Measurements from ENCODE around the gene B3GNT8. TPM values are rescaled to one million over a fixed set of nuclear protein-coding genes. Genes with fewer than 3 reads are reported as not detected.

The B3GNT8 gene
- total and polyA plus RNA-seq, 9 of the 15 experiments (the other 6 are each of a cell fraction or from before 2014, with no cell fraction given), result 0.11 to 2.9 (median 0.65) TPM; not detected in 2

- TF ChIP-seq ETS1 (conservative IDR thresholded peaks at IDR 0.05; ENCODE audit: control insufficient read depth, low read depth, low read length) (no peak), POLR3A (IDR thresholded peaks at IDR 0.05; ENCODE audit: borderline replicate concordance, extremely low read depth, insufficient read depth, insufficient read length) (no peak), SAP30 (IDR thresholded peaks at IDR 0.05; ENCODE audit: borderline replicate concordance, insufficient read depth, low read depth, low read length, poor library complexity, severe bottlenecking) (no peak), ZNF398 (CRISPR knock-in tag; IDR thresholded peaks at IDR 0.05) (no peak), KDM4B (IDR thresholded peaks at IDR 0.05; ENCODE audit: borderline replicate concordance in 2 of 2, low read depth in 1 of 2) (no peak), HDAC6 (IDR thresholded peaks at IDR 0.05; ENCODE audit: low read depth, low read length) (no peak), SMAD1 (IDR thresholded peaks at IDR 0.05; ENCODE audit: low read depth, low read length, partially characterized antibody) (no peak)
Measured at GRCh38 chr19:41420101-41420880, 6.9 kb downstream of the B3GNT8 start (continued).

Data from K562 (cell line).